Dermis blood vessel endothelial cell (primary cell): ENCODE measurements around the gene QPCT. TPM values are rescaled to one million over a fixed set of nuclear protein-coding genes. Genes with fewer than 3 reads are reported as not detected.
A peak's percentile ranks its signal among the peaks of the same experiment; 100 is the strongest.
"Not testable (repeated sequence)": the region's sequence is repeated elsewhere in the genome, so short reads cannot be mapped to it uniquely, and the experiment has no call there.

Experiments
- DNase-seq: peaks from one replicate; pipeline ENCODE4 v3.0.0; 2010
- total RNA-seq: library from RNA; depleted of rRNA; stranded (reverse); fragments of >200 nt; gene quantifications from 2 replicates; pipeline ENCODE4 v1.2.3, GENCODE V29; 2014

Gene QPCT
- 4.0 and 7.8 TPM in 2 replicates for total RNA-seq

DNA sequence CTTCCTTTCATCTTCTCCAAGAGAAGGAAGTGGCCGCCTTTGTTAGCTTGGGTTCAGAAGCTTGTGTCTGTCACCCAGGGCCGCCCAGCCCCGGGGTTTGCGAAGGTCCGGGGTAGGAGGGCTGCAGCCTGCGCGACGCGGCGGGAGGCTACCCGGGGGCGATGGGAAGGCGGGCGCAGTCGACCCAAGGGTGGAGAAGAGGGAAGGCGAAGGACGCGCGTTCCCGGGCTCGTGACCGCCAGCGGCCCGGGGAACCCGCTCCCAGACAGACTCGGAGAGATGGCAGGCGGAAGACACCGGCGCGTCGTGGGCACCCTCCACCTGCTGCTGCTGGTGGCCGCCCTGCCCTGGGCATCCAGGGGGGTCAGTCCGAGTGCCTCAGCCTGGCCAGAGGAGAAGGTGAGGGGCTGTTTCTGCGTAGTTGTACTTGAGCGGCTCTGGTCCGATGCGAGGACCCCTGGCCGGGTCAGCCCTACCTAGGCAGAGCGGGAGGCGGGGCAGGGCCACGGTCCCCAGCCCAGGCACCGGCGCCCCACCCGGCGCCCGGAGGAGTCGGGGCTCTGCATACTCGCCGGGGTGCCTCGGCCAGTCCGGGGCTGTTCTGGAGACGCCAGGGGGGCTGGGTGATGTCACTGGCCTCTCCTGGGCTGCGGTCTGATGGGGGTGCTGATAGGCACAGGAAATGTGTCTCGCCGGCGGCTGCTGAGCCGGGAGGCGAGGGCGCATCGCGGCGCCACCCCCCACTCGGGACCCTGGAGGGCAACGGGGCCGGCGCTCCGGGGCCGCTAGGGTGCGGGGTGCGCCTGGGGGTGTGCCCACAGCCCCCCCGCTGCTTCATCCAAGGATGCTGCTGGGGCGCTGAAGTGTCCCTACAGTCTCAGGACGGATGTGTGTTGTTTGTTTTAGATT, at the start of gene QPCT:
TSS of gene QPCT (plus strand) at position 178 of the 909 bp plus-strand sequence. CDS start at position 280, 102 bp downstream.
- peak; percentile 49 for DNase-seq

DNA sequence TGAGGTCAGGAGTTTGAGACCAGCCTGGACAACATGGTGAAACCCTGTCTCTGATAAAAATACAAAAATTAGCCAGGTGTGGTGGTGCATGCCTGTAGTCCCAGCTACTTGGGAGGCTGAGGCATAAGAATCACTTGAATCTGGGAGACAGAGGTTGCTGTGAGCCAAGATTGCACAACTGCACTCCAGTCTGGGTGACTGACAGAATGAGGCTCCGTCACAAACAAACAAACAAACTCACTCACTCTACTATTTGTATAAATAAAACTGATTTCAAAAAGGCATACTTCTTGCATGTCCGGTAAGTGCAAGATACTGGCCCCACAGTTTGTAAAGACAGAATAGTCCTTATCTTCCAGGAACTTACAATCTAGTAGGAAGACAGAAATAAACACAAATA, 49.6 kb upstream of the QPCT start:
- DNase-seq: not testable (repeated sequence)

DNA sequence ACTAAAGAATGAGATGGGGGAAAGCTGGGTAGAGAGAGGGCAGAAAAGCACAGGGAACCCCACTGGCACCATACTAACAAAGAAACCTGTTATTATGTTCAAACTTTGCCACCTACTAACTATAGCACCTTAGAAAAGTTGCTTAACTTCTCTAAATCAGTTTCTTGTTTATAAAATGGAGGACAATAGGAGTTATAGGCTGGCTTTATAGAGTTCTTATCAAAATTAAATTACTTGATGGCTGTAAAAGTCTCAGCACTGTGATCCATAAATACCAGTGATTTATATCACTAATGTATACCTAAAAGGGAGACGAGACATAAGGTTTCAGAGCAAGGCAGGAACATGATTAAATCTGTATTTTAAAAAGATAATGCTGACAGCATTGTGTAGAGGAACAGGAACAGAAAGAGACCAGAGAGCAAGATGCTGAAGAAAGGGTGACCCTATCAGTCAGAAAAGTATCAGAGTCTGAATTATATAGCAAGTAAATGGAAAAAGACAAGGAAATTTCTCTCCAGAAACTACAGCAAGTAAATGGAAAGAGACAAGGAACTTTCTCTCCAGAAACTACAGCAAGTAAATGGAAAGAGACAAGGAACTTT, 48.9 kb upstream of the QPCT start:
- DNase-seq: no peak

DNA sequence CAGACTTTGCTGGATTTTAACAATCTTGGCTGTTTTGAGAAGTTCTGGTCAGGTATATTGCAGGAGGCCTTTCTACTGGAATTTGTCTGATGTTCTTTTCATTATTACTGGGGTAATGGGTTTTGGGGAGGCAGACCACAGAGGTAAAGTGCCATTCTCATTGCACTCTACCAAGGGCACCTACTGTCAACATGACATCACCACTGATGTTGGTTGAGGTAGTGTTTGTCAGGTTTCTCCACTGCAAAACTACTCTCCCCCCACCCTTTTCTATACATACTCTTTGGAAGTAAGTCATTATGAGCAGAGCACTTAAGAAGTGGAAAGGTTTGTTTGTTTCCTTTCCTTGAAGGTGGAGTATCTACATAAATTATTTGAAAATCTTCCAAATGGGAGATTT, 46.8 kb upstream of the QPCT start:
- DNase-seq: no peak

DNA sequence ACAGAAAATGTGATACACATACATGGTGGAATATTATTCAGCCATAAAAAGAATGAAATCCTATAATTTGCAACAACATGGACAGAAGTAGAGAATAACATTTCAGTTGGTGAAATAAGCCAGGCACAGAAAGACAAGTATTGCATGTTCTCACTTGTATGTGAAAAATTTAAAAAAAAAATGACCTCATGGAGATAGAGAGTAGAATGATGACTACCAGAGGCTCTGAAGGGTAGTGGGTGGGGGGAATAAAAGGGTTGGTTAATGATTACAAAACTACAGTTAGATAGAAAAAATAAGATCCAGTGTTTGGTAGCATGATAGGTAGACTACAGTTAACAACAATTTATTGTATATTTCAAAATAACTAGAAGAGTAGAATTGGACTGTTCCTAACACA, 44.3 kb upstream of the QPCT start:
- no peak for DNase-seq

DNA sequence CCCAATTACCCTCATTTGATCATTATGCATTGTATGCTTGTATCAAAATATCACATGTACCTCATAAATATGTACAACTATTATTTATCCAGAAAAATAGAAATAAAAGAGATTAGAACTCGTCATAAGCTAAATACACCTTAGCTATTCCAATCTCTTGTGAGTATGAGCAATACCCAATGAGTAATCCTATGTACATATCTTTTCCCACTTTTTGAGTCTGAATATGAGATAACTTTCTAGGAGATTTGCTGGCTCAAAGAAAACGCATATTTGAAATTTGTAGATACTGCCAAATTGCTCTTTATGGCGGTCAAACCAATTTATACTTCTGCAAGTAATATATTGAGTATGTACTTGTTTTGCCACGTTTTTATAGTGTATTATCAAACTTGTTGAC, 43.9 kb upstream of the QPCT start:
- no peak for DNase-seq

DNA sequence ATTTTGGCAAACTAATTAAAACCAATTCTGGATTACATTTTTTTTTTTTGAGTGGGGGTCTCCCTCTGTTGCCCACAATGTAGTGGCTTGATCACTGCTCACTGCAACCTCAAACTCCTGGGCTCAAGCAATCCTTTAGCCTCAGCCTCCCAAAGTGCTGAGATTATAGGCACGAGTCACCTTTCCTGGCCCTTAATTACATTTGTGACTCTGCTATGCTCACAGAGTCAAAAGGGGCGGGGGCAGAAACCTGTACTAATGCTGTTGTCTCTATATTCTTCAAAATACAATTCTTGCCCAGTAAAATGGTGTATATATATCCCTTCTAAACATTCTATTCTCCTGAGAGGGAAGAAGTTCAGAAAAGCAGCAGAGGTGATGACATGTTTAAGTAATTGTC, 43.0 kb upstream of the QPCT start:
- DNase-seq: peak; percentile 7

DNA sequence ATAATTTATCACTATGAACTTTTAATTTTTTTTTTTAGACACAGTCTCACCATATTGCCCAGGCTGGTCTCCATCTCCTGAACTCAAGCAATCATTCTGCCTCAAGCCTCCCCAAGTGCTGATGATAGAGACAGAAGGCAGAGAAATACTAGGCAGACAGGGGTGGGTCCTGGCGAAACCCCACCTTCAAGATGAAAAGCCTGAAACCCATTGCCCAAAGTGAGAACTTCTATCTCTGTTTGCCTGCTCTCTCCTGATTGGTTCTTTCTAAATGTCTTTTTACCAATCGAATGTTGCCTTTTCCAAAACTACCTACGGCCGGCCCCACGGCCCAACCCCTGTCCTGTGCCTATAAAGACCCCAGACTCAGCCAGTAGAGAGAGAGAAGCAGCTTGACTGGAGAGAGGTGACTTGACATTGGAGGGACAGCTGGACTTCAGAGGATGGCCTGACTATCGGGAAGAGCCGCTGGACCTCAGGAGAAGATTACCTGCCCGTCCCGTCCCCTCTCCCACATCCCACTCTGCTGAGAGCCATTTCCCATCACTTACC, 41.7 kb upstream of the QPCT start:
- no peak for DNase-seq

DNA sequence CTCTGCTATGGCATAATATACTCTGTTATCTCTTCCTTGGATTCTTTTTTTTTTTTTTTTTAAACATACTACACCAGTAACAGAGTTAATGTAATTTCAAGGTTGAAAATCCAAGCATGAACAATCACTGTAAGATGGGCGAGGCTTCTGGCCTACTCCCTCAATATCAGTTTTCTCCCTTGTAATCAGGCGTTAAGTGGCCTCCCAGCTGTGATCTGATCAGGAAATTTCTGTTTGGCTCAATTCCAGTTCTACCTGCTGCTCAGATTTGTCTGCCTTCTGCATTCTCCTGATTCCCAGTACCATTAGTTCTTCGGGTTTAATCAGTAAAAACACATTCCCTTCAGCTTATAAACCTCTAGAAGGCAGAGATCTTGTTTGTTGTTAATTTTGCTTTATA, 38.4 kb upstream of the QPCT start:
- peak; percentile 58 for DNase-seq

DNA sequence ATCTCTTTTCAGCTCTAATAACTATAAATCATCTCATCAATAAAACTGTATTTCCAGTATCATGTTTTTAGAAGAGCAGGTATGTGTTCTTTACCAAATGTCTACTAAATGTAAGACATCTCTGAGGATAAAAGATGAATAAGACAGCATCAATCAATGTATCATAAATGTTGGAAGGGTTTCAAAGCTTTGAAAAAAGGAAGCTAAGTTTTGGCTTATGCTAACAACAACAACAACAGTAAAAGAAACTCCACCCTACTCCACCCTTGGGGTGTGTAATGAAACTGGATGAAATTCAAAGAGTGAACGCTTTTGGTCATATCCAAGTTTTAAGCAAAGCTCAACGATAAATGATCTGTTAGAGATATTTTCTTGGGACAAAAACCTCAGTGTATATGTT, 36.9 kb upstream of the QPCT start:
- no peak for DNase-seq

DNA sequence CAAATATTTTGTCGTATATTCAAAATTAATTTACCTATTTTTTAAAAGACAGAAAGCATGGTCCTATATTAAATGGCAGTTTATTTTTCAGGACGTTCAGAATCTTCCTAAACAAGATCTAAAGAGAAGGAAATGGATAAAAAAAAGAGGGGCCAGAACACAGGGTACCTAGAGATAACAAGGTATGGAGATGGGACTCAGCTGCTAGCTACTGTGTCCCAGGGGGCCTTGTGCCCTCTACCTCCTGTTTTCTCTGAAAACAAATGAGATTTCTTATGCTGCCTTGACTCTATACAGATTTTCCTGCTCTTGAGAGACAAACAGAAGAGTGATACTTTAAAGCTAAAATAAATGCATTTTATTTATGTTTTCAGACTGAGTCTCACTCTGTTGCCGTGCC, 29.1 kb upstream of the QPCT start:
- no peak for DNase-seq

DNA sequence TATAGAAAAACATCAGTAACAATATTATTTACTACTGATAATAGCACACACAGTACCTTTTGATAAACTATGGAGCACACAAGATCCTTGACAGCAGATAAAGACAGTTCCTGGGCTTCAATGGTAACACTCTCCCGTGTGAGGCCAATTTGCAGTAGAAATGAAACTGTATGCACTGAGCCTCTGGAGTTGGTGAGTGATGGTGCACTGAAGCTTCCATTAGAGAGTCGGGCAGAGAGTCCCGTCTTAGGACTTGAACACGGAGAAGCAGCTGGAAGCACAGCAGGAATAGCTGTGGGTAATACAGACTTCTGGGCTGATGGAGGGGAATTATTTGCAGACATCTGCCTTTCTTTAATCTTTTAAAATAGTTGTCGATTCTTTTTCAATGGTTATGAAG, 28.2 kb upstream of the QPCT start:
- DNase-seq: no peak

DNA sequence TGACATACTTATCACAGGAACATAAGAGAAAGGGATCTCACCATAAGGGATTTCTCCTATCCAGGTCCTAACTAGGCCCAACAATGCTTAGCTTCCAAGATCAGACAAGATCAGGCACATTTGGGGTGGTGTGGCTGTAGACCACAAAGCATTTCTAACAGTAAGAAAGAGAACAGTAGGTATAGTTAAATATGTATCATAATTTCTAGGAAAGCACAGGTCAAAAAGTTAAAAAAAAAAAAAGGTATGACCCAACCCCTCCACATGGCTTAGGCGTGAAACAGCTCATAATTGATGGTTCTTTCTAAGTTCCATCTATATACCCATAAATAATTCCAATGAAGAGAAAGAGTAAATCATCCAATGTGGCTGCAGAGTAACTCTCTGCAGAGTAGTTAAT, 26.7 kb upstream of the QPCT start:
- no peak for DNase-seq

DNA sequence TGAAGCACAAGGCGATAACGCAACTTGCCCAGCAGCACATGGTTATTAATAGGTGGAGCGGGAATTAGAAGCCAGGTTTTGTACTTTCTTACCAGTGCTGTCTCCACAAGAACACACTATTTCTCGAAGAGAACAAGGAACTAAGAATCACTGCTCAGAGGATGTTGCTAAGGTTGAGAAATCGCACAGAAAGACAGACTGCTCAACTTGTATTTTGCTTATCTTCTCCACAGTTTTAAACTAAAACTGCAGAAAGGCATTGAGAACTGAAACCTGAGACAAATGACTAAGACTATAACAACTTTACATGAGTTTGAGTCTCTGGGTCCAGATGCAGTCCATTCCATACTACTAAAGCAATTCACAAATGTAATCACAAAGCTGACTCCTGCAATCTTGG, 26.0 kb upstream of the QPCT start:
- DNase-seq: no peak

DNA sequence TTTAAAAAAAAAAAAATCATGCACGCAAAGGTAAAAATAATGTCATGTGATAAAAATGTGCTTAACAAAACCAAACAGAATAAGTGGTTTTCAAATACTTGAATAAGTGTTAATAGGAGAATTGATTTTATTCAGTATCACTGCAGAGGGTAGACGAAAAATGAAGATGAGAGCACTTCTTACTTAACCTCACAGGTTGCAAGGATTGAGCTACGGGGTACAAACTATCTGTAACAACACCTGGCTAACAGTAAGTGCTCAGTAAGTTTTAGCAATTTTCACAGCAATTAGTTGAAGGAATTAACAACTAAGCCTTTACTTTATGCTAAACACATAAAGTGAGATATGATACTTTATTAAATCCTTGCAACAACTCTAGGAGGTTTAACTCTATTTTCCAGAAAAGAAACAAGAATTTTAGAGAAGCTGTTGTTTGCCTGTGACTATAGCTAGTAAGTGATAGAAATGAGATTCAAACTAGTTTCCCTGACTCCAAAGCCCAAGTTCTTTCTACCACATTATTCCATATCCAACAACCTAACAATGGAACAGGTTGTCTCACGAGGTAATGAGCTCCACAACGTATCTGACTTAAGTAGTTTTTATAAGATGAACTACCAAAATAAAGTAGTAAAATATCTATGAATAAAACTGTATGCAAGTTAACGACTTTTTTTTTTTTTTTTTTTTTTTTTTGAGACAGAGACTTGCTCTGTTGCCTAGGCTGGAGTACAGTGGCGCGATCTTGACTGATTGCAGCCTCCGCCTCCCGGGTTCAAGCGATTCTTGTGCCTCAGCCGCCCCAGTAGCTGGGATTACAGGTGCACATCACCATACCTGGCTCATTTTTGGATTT, 24.4 kb upstream of the QPCT start:
- DNase-seq: no peak

DNA sequence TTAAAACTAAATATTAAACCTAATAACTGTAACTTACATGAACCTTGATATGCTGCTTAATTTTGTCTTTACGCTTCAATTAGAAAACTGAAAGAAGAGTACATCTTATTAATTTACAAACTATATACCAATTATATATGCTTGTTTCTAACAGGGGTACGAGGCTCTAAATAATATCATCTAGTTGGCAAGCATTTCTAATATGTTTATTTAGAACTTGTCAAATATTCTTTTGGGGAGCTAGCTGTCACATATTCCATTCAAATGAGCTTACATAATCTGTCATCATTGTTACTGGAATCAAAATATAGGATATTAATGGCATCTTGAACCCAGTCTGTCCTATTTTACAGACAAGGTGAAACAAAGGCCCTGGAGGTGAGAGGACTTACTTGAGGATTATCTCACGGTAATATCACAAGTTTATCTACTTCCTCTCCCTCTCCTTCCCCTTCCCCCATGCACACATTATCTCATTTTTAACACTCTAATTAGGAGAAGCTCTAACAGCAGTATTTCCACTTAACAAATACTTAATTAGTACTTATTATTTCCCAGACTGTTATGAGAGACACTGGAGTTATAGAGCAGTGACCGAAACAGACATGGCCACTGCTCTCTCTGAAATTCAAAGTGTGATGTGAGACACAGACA, 23.3 kb upstream of the QPCT start:
- no peak for DNase-seq

DNA sequence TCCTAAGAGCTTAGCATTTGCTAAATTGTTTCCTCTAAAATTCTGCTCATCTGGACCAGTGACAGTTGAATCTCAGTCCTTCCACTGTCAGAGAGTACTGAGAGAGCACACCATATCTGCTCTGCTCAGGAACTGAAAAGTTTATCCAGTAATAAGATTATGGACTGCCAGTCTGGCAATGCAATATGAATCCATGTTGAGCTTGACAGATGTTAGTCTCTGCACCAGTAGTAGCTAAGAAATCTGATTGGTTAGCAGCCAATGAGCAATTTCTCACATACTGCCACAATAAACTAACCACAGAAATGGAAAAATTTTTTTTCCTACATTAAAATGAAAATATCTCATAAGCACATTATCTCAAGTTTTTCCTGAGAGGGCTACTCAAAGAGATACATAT, 22.1 kb upstream of the QPCT start:
- DNase-seq: peak; percentile 37

DNA sequence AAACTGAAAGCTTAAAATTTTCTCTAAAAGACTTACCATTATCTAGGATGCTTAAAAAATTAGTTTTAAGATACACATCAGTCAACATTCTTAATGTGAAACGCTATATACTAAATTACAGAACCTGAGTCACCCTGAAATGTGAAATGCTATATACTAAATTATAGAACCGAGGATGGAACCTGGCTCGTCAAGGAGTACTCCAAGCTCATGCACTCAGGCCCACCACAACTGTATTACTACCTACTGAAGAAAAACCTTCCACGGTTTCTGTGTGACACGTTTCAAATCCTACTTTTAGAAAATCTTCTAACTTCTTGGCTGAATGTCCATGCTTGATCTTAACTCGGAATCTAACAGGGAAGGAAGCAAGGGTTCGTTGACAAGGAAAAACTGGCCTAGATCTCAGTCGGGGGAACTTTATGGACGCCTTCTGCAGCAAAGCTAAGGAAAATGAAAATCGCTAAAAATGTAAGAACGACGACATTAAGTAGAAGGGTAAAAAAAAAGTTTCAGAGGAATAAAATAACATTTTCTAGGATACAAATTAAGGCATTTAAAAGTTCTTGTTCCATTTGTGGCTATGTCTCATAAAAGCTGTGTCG, 21.2 kb upstream of the QPCT start:
- DNase-seq: peak; percentile 26

DNA sequence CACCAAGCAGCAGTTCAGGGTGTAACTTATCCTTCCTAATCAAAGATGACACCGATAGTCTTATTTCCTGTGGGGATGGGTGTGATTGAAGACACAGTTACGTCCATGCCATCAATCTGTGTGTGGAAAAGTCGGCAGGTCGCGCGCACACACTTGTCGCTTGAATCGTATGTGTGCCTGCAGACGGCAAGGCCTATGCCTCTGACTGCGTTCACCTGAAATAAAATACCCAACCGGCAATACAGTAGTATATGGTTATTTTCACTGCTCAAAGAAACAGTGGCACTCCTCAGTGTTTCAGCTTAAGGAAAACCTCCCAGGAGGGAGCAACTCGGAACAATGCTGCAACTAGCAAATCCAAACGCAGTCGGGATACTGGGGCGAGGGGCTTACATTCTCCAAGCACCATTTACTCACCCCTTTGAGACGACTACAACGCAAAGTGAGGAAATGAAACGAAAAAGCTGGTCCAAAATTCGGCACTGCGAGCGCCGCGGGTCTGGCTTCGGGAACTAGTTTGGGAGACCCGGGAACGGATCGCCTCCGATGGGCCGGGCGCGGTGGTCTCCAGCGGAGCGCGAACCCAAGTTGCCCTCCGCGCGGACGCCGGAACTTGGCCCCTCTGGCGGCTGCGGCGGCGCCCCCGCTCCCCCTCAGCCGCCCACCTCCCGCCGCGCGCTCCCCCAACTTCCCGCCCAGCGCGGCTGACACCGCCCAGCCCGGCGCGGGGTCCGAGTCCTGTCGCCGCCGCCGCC, 20.5 kb upstream of the QPCT start:
- peak; percentile 52 for DNase-seq

DNA sequence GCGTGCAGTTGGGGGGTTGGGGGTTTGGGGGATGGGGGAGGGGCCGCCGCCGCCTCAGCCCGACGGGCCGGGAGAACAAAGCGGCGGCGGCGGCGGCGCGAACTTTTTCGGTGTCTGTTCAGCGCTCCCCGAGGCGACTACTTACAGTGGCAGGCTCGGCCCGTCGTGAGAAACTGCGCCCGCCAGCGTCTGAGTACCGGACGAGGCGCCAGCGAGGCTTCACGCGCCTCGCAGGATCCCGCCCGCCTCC, 20.0 kb upstream of the QPCT start:
- no peak for DNase-seq

DNA sequence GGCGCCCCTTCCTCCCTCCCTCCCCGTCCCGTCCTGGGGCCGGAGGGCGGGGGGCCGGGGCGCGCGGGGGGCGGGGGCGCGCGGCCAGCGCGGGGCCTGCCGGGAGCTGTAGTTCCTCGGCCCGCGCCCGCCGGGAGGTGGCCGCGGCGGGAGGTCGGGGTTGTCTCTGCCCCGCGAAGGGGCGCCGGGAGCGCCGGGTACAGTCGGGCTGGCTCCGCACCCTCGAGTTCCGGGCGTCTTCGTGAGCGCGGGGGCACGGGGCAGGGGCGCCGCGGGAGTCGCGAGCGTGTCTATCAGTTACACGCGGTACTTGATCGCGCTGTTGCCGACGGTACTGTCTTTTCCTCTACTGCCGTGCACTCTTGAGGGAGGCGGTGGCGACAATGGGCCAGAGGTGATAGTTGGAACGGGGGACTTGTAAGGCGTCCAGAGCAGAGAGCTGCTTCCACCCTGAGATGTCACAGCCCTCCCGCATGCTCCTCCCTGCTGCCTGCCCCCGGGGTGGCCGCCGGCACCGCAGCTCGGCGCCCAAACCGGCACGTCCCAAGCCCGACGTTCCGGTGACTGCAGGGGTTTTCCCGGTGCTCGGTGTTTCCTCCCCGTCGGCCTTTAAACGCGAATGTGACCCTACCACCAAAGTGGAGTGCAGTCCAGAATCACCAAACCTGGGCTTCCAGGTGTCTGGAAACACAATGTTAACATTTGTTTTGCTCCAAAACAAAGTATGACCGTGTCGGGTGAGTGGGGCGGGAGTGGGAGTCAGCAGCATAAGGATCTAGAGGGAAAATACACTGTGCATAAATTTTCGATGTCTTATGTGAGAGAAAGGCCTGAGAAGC, 19.4 kb upstream of the QPCT start, which contains the start of gene PRKD3:
TSS of gene PRKD3 (minus strand) at position 48 of the 839 bp plus-strand sequence. CDS start 8,309 bp downstream, outside the sequence.
- peak; percentile 79 for DNase-seq
